GM04503 (cell line): Measurements from ENCODE around the gene RAB44.
"Not testable (repeated sequence)": the region's sequence is repeated elsewhere in the genome, so short reads cannot be mapped to it uniquely, and the experiment has no call there.

ENCODE experiments used
- DNase-seq: peaks from one replicate; pipeline ENCODE4 v3.0.0-alpha.2; 2012; ENCODE audit warnings: low read depth

Gene RAB44

GRCh38 chr6:36697481-36697903 is at the start of gene RAB44:
Gene RAB44 (plus strand): TSS chr6:36697826. CDS start chr6:36704236, 6,410 bp downstream.
- no peak for DNase-seq

GRCh38 chr6:36649086-36649485 is 48.5 kb upstream of the RAB44 start:
- DNase-seq = no peak

GRCh38 chr6:36649701-36650484 is 47.7 kb upstream of the RAB44 start:
- DNase-seq = no peak

- no peak for DNase-seq
These were observed 46.7 kb upstream of the RAB44 start for GRCh38 chr6:36650848-36651478.

GRCh38 chr6:36651659-36652379 is 45.8 kb upstream of the RAB44 start:
- no peak for DNase-seq

GRCh38 chr6:36654469-36654868 is 43.2 kb upstream of the RAB44 start:
- DNase-seq = not testable (repeated sequence)

- DNase-seq = no peak
These were observed 42.4 kb upstream of the RAB44 start for GRCh38 chr6:36655085-36655724.

- DNase-seq = no peak
These were observed 41.2 kb upstream of the RAB44 start for GRCh38 chr6:36656441-36656840.

- no peak for DNase-seq
These were observed 40.4 kb upstream of the RAB44 start for GRCh38 chr6:36657271-36657670.

- no peak for DNase-seq
These were observed 39.6 kb upstream of the RAB44 start for GRCh38 chr6:36657942-36658544.

GRCh38 chr6:36659271-36659670 is 38.4 kb upstream of the RAB44 start:
- peak; percentile 91 for DNase-seq

- DNase-seq = no peak
These were observed 36.7 kb upstream of the RAB44 start for GRCh38 chr6:36660771-36661471.

GRCh38 chr6:36662380-36662779 is 35.2 kb upstream of the RAB44 start:
- DNase-seq = no peak

GRCh38 chr6:36662827-36663256 is 34.8 kb upstream of the RAB44 start:
- DNase-seq = no peak

- DNase-seq = no peak
These were observed 33.9 kb upstream of the RAB44 start for GRCh38 chr6:36663504-36664446.

GRCh38 chr6:36665180-36665579 is 32.4 kb upstream of the RAB44 start:
- DNase-seq = no peak

GRCh38 chr6:36666287-36666686 is 31.3 kb upstream of the RAB44 start:
- no peak for DNase-seq

- DNase-seq = peak; percentile 89
These were observed 30.6 kb upstream of the RAB44 start for GRCh38 chr6:36666826-36667591.

GRCh38 chr6:36668591-36668990 is 29.0 kb upstream of the RAB44 start:
- DNase-seq = no peak
